NCI-H524 treated with DMSO at 0.1 percent for 48 hours (cell line): Measurements from ENCODE around the gene PKNOX2.

Experiments used
- DNase-seq: peaks from one replicate; lab custom pipeline; 2025; lab: John Stamatoyannopoulos, UW

Gene PKNOX2

GRCh38 chr11:125154378-125155099 is 10.0 kb upstream of the PKNOX2 start:
- no peak for DNase-seq

GRCh38 chr11:125155100-125155444 is 9.5 kb upstream of the PKNOX2 start:
- DNase-seq = no peak

GRCh38 chr11:125155767-125156166 is 8.8 kb upstream of the PKNOX2 start:
- DNase-seq = no peak

GRCh38 chr11:125156346-125157117 is 8.0 kb upstream of the PKNOX2 start:
- DNase-seq = no peak

GRCh38 chr11:125157118-125157733 is 7.3 kb upstream of the PKNOX2 start:
- no peak for DNase-seq

GRCh38 chr11:125157953-125158680 is 6.4 kb upstream of the PKNOX2 start:
- no peak for DNase-seq

GRCh38 chr11:125162743-125163142 is 1.8 kb upstream of the PKNOX2 start:
- no peak for DNase-seq

GRCh38 chr11:125163431-125164063 is 1.0 kb upstream of the PKNOX2 start:
- DNase-seq = no peak

GRCh38 chr11:125164091-125164421 is 495 bp upstream of the PKNOX2 start:
- no peak for DNase-seq

GRCh38 chr11:125165111-125165842 is 726 bp downstream of the PKNOX2 start:
- no peak for DNase-seq

GRCh38 chr11:125165843-125166763 is 1.6 kb downstream of the PKNOX2 start:
- no peak for DNase-seq

GRCh38 chr11:125166764-125167291 is 2.3 kb downstream of the PKNOX2 start:
- no peak for DNase-seq

- no peak for DNase-seq
These were observed 2.9 kb downstream of the PKNOX2 start for GRCh38 chr11:125167292-125167953.

GRCh38 chr11:125167954-125168835 is 3.6 kb downstream of the PKNOX2 start:
- DNase-seq = no peak

GRCh38 chr11:125168918-125169456 is 4.4 kb downstream of the PKNOX2 start:
- no peak for DNase-seq

- DNase-seq = no peak
These were observed 5.5 kb downstream of the PKNOX2 start for GRCh38 chr11:125170001-125170509.

GRCh38 chr11:125170510-125171031 is 6.0 kb downstream of the PKNOX2 start:
- no peak for DNase-seq

- DNase-seq = no peak
These were observed 7.4 kb downstream of the PKNOX2 start for GRCh38 chr11:125171974-125172373.
